ENCODE results near the gene TNFRSF19.

Gene TNFRSF19

GRCh38 chr13:23714672-23715071 is 144.5 kb downstream of the TNFRSF19 start:
- ATAC-seq: no peak
- no peak for TF ChIP-seq ZFP3 (CRISPR knock-in tag; IDR thresholded peaks at IDR 0.05)
- TF ChIP-seq ESRRG (CRISPR knock-in tag; IDR thresholded peaks at IDR 0.05): no peak
- TF ChIP-seq, protein P1, sequence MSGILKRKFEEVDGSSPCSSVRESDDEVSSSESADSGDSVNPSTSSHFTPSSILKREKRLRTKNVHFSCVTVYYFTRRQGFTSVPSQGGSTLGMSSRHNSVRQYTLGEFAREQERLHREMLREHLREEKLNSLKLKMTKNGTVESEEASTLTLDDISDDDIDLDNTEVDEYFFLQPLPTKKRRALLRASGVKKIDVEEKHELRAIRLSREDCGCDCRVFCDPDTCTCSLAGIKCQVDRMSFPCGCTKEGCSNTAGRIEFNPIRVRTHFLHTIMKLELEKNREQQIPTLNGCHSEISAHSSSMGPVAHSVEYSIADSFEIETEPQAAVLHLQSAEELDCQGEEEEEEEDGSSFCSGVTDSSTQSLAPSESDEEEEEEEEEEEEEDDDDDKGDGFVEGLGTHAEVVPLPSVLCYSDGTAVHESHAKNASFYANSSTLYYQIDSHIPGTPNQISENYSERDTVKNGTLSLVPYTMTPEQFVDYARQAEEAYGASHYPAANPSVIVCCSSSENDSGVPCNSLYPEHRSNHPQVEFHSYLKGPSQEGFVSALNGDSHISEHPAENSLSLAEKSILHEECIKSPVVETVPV (CRISPR knock-in tag; IDR thresholded peaks at IDR 0.05): no peak
- TF ChIP-seq ARNTL (CRISPR knock-in tag; IDR thresholded peaks at IDR 0.05; ENCODE audit: borderline replicate concordance, low read depth): no peak
- no peak for TF ChIP-seq ISL1 (CRISPR knock-in tag; IDR thresholded peaks at IDR 0.05)
- no peak for TF ChIP-seq ZNF565 (CRISPR knock-in tag; conservative IDR thresholded peaks at IDR 0.05; ENCODE audit: low read depth)
- no peak for TF ChIP-seq ZNF70 (CRISPR knock-in tag; IDR thresholded peaks at IDR 0.05)
- TF ChIP-seq TOX (CRISPR knock-in tag; IDR thresholded peaks at IDR 0.05; ENCODE audit: borderline replicate concordance): no peak
- no peak for TF ChIP-seq PPARA (CRISPR knock-in tag; IDR thresholded peaks at IDR 0.05; ENCODE audit: borderline replicate concordance)
- TF ChIP-seq POU6F1 (CRISPR knock-in tag; IDR thresholded peaks at IDR 0.05; ENCODE audit: borderline replicate concordance, low read depth): no peak
- no peak for TF ChIP-seq TSHZ2 (CRISPR knock-in tag; IDR thresholded peaks at IDR 0.05)
- TF ChIP-seq ZNF8 (CRISPR knock-in tag; IDR thresholded peaks at IDR 0.05): no peak
- no peak for TF ChIP-seq SNAI2 (CRISPR knock-in tag; IDR thresholded peaks at IDR 0.05)
- no peak for TF ChIP-seq RARB (CRISPR knock-in tag; IDR thresholded peaks at IDR 0.05)
- no peak for TF ChIP-seq CSDC2 (CRISPR knock-in tag; IDR thresholded peaks at IDR 0.05)

DNA sequence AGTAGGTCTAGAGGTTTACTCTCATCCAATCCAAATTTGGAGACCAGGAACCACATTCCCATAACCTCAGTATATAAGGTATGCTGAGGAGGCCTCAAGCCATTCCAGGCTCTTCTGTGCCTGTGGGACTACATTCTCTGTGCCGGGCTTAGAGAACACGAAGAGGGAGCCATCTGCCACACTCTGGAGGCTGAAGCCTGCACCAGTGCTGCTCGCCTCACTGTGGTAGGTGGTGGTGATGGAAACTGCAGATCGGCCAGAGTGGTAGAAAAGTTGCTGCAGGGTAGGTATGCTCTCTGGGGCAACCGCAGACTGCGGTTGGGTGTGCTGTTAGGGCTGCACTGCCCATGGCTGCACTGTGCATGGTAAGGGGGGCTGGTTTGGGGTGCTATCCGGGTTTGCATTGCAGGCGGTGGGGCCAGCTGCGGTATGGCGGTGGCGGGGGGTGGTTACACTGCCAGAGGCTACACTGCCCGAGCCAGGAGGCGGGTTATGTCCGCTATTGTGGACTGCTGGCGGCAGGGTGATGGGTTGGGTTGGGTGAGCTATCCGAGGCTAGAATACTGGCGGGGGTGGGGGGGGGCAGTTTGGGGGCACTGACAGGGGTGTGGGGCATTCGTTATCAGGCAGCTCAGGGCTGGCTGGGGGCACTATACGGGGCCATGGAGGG is 145.0 kb downstream of the TNFRSF19 start:
- ATAC-seq: no peak
- TF ChIP-seq GLIS3 (CRISPR knock-in tag; IDR thresholded peaks at IDR 0.05): no peak
- TF ChIP-seq PATZ1 (CRISPR knock-in tag; IDR thresholded peaks at IDR 0.05; ENCODE audit: borderline replicate concordance): no peak
- TF ChIP-seq PPARA (CRISPR knock-in tag; IDR thresholded peaks at IDR 0.05; ENCODE audit: borderline replicate concordance): no peak
- TF ChIP-seq SNAI2 (CRISPR knock-in tag; IDR thresholded peaks at IDR 0.05): no peak
- no peak for TF ChIP-seq CSDC2 (CRISPR knock-in tag; IDR thresholded peaks at IDR 0.05)
- no peak for TF ChIP-seq ZNF70 (CRISPR knock-in tag; IDR thresholded peaks at IDR 0.05)
- TF ChIP-seq TSHZ2 (CRISPR knock-in tag; IDR thresholded peaks at IDR 0.05): no peak
- TF ChIP-seq OSR1 (CRISPR knock-in tag; IDR thresholded peaks at IDR 0.05): no peak
- TF ChIP-seq POU6F1 (CRISPR knock-in tag; IDR thresholded peaks at IDR 0.05; ENCODE audit: borderline replicate concordance, low read depth): no peak
- TF ChIP-seq, protein P1 (CRISPR knock-in tag; IDR thresholded peaks at IDR 0.05): no peak
- TF ChIP-seq ARNTL (CRISPR knock-in tag; IDR thresholded peaks at IDR 0.05; ENCODE audit: borderline replicate concordance, low read depth): no peak
- no peak for TF ChIP-seq ZC3H10 (CRISPR knock-in tag; IDR thresholded peaks at IDR 0.05)
- TF ChIP-seq ISL1 (CRISPR knock-in tag; IDR thresholded peaks at IDR 0.05): no peak
- no peak for TF ChIP-seq ZNF565 (CRISPR knock-in tag; conservative IDR thresholded peaks at IDR 0.05; ENCODE audit: low read depth)
